ENCODE data around the gene ZNF516. TPM values are rescaled to one million over a fixed set of nuclear protein-coding genes. Genes with fewer than 3 reads are reported as not detected.

Gene ZNF516
- total and polyA plus RNA-seq, 2 of the 13 experiments (the other 11 are each of a cell fraction or from before 2014, with no cell fraction given), result 16.6 to 18.7 TPM

- TF ChIP-seq ZFP62 (CRISPR knock-in tag; IDR thresholded peaks at IDR 0.05) (no peak), THYN1 (CRISPR knock-in tag; IDR thresholded peaks at IDR 0.05; ENCODE audit: borderline replicate concordance, low read depth) (no peak), JUND (CRISPR knock-in tag; IDR thresholded peaks at IDR 0.05) (no peak), U2AF1 (optimal IDR thresholded peaks at IDR 0.05; ENCODE audit: low read depth, low read length) (no peak), NONO (IDR thresholded peaks at IDR 0.05) (no peak), NONO (CRISPR knock-in tag; conservative IDR thresholded peaks at IDR 0.05) (no peak), ZNF556 (CRISPR knock-in tag; IDR thresholded peaks at IDR 0.05; ENCODE audit: borderline replicate concordance) (no peak), MBNL3 (CRISPR knock-in tag; conservative IDR thresholded peaks at IDR 0.05) (no peak)
Observed at GRCh38 chr18:76525911-76526310, 30.9 kb upstream of the ZNF516 start (continued).

- ChIA-PET CTCF (ENCODE audit: low intra/inter-chr PET ratio, low total read pairs) (no interaction called here), POLR2A (no interaction called here)
- Histone ChIP-seq H3K9ac (ENCODE audit: insufficient read depth, low read depth, low read length) (no peak overlapping the region), H2AFZ (ENCODE audit: low read length) (no peak overlapping the region), H3K4me1 (ENCODE audit: insufficient read depth, low read length) (peaks cover 25% of the 10 kb centered on the region), H3K9me3 (ENCODE audit: low read length) (no peaks in the 10 kb centered on the region), H3K27ac (ENCODE audit: extremely low read length, insufficient read depth, low read length) (no peak overlapping the region), H3K27me3 (ENCODE audit: control insufficient read depth in 1 of 2, insufficient read depth in 2 of 2, low read length in 2 of 2) (peaks cover 2 to 33% of the 10 kb centered on the region in 2 experiments; a peak in 4 of 5 replicates), H4K20me1 (ENCODE audit: insufficient read depth, low read length) (no peaks in the 10 kb centered on the region), H3K36me3 (replicated peaks in 1 of 2; ENCODE audit: control insufficient read depth in 1 of 2, insufficient read depth in 2 of 2, low read length in 2 of 2) (no peaks in the 10 kb centered on the region), H3K4me2 (ENCODE audit: low read depth, low read length) (peak overlapping the region; percentile 37; the same call in 1 of the 2 replicates), H3K79me2 (ENCODE audit: insufficient read depth, low read length) (no peaks in the 10 kb centered on the region), H3K4me3 (replicated peaks in 1 of 3; ENCODE audit: insufficient read depth in 1 of 3, low read depth in 2 of 3, low read length in 3 of 3) (peak overlapping the region in 2 of 3 experiments; percentile 10 to 28; a peak in 1 of 6 replicates)
- WGBS (ENCODE audit: low lambda C conversion rate), result 8% methylated on average over 20 of the region's 20 CpGs
- FAIRE-seq, result no peak
- peak; percentile 59 for DNase-seq (ENCODE audit: low spot score)
- intact Hi-C loops (cut with micrococcal nuclease; ENCODE audit: unreplicated experiment), result no loop called here
- in situ Hi-C loops (cut with HindIII; ENCODE audit: extremely low pct_ligation_motif_present, low pct_unique_long_range_greater_than_20kb), result no loop called here
- peak; percentile 53 for ATAC-seq
- BruUV-seq (replicated peaks), result no TSS peak
- TF ChIP-seq ZNF574 (CRISPR knock-in tag; IDR thresholded peaks at IDR 0.05), result no peak
- no peak for TF ChIP-seq THYN1 (CRISPR knock-in tag; IDR thresholded peaks at IDR 0.05; ENCODE audit: borderline replicate concordance, low read depth)
- TF ChIP-seq, protein P1, sequence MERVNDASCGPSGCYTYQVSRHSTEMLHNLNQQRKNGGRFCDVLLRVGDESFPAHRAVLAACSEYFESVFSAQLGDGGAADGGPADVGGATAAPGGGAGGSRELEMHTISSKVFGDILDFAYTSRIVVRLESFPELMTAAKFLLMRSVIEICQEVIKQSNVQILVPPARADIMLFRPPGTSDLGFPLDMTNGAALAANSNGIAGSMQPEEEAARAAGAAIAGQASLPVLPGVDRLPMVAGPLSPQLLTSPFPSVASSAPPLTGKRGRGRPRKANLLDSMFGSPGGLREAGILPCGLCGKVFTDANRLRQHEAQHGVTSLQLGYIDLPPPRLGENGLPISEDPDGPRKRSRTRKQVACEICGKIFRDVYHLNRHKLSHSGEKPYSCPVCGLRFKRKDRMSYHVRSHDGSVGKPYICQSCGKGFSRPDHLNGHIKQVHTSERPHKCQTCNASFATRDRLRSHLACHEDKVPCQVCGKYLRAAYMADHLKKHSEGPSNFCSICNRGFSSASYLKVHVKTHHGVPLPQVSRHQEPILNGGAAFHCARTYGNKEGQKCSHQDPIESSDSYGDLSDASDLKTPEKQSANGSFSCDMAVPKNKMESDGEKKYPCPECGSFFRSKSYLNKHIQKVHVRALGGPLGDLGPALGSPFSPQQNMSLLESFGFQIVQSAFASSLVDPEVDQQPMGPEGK (CRISPR knock-in tag; IDR thresholded peaks at IDR 0.05), result no peak
- no peak for TF ChIP-seq ZNF276 (CRISPR knock-in tag; IDR thresholded peaks at IDR 0.05; ENCODE audit: low read depth)
- TF ChIP-seq HOXA9 (CRISPR knock-in tag; IDR thresholded peaks at IDR 0.05; ENCODE audit: borderline replicate concordance), result no peak
- peak; percentile 12; the same call in 1 of the 2 replicates for TF ChIP-seq MAFF (IDR thresholded peaks at IDR 0.05; ENCODE audit: low read depth, low read length)
- no peak for TF ChIP-seq ZNF343 (CRISPR knock-in tag; IDR thresholded peaks at IDR 0.05)
- TF ChIP-seq, protein P2, sequence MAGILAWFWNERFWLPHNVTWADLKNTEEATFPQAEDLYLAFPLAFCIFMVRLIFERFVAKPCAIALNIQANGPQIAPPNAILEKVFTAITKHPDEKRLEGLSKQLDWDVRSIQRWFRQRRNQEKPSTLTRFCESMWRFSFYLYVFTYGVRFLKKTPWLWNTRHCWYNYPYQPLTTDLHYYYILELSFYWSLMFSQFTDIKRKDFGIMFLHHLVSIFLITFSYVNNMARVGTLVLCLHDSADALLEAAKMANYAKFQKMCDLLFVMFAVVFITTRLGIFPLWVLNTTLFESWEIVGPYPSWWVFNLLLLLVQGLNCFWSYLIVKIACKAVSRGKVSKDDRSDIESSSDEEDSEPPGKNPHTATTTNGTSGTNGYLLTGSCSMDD (CRISPR knock-in tag; IDR thresholded peaks at IDR 0.05), result no peak
Observed at GRCh38 chr18:76524900-76525698, 30.1 kb upstream of the ZNF516 start.
